ENCODE data around the gene LMBR1.
"Not testable (repeated sequence)": the region's sequence is repeated elsewhere in the genome, so short reads cannot be mapped to it uniquely, and the experiment has no call there.

The LMBR1 gene

DNA sequence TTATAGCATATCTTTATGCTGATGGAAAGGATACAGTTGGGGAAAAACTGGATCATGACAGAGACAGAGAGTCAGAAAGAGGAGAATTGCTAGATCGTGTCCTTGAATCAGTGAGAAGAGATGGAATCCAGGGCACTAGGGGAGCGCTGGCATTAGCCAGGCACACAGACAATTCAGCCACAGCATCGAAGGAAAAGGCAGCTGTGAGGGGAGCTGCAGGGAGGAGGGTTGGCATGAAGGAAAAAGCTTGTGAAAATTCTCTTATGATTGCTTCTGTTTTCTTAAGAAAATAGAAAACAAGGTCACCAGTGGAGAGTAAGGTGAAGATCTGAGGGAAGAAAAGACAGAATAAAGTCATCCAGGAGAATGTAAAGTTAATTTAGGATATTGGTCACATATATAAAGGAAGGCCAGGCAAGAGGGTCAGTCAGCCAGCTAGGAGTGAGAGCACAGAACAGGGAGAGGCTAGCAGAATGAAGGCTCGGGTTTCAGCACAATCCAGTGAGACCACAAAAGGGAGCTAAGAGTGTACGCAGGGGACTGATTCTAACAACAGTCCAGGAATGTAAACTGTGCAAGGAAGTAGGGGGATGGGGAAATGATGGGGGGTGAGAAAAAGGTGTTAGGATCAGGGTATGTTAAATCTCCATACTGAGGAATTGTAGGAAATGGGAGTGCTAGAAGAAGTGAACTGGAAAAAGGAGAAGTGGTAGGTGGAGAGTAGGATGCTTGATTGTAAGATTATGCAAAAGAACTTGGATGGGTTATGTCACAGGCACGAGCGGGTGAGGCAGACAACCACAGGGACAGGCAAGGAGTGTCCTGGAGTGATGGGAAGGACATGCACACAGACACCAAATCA is 140.4 kb downstream of the LMBR1 start:
- DNase-seq: no peak

DNA sequence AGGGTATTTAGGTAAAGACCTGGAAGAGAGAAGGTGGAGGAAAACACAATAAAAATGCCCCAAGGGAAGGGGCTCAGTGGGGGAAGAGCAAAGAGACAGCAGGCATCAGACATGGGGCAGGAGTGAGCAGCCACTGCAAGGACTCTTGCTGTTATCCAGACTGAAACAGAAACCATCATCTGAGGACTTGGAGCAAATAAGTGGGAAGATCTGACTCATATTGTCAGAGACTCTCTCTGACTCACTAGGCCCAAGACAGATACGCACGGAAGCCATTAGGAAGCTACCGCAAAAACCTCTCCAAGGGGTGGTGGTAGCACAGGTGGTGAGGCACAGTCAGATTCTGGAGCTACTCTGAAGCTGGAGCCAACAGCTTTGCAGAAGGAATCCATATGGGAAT is 141.7 kb downstream of the LMBR1 start:
- no peak for DNase-seq

DNA sequence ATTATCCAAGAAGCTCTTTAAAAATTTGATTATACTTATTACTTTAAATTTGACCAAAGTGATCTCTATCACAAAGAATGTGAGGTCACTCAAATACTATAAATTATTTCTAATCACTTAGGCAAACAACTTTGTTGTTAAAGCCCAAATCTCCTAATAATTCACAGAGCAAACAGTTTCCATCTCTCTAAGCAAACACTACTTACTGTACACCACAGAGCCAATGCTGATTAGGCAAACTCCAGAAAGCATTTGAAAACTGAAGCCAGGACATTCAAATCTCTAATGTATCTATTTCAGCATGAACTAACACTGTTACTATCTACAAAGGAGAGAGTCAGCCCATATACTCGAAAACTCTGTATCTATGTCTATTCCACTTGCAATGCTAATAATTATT is 145.3 kb downstream of the LMBR1 start:
- no peak for DNase-seq

DNA sequence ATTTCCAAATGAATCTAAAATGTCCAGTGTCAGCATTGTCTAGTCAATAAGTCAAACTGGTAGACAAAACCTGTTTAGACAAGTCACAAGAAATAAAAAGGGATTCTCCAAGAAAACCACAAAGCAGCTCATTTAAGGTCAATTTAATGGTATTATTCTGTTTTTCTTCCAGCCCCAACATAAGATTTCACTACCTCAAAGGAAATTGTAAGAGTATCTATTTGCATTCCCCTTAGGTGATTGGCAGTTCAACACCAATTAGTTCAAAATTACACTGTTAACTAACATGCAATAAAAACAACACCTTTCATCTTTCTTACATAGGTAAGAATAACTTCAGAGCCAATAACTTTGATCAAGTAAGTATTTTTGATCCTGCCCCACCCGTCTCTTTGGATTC is 146.1 kb downstream of the LMBR1 start:
- no peak for DNase-seq

DNA sequence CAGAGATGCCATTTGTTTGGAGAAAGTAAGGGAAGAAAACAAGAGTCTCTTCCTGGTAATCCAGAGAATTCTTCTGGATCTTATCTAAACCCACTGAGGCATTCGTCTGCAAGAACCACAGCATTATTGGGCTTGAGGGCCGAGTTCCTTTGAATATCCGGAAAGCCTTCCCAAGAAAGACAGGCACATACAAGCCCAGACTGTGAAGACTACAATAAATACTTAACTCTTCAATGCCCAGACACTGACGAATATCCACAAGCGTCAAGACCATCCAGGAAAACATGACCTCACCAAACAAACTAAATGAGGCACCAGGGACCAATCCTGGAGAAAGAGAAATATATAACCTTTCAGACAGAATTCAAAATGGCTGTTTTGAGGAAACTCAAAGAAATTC is 153.4 kb downstream of the LMBR1 start:
- DNase-seq: no peak

DNA sequence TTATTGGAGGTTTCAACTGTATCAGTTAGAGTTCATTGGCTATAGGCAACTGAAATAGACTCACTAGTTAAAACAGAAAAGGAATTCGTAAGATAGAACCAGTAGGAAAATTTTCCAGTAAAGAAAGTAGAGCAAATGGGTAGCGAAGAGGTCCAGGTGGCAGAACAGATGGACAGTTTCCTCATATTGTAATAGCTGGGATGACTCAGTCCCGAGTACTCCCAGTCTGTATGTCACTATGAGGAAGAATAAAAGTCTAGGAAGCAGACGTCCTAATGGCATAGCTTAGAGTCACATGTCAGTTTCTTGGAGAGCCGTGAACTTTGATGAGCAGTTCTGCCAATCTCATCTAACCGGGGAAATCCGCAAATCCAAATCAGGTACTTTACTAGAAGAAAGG is 157.1 kb downstream of the LMBR1 start:
- no peak for DNase-seq

DNA sequence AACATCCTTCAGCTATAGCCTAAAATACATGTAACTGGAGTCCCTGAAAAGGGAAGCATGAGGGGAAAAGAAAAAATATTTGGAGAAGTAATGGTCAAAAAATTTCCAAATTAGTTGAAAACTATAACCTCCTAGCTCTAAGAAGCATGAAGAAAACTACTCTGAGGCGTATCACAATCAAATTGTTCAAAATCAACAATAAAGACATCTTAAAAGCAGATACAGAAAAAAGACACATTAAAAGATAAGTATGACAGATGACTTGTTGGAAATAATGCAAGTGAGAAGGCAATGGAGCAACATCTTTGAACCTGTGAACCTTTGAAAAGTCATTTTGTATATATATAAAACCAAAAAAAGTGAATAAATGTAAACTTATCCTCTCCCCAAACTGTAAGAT is 159.3 kb downstream of the LMBR1 start:
- DNase-seq: no peak

DNA sequence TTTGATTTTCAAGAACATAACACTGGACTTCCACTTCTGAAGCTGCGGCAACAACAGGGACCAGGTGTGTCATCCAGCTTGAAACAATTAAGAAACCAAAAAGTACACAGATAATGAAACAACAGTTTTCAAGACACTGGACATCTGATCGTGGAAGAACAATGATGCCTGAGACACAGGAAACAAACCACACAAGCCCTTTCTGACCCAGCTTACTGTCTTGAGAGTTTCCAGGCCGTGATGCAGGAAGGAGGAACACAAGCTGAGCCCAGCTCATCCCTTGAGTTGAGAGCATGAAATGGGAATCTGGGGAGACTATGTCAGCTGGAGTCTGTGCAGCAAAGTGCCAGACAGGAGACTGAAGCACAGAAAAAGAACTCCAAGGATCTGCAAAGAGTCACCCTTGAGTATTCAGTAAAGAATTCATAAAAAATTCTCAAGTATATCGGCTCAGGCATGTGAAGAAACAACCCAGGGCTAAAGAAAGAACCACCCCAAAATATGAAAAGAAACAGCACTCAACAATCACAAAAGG is 160.8 kb downstream of the LMBR1 start:
- DNase-seq: no peak

DNA sequence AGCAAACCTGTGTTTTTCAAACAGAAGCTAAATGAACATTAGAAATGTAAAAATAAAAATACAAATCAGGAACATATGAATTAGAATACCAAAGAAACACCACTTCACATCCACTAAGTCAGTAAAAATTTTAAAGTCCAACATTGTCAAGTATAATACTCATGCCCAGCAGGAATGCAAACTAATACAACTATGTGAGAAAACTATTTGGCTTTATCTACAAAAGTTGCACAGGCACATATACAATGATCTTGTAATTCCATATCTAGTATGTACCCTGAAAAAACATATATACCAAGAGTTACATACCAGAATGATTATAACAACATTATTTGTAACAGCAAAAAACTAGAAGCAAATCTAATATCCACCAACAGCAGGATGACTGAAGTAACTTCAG is 161.3 kb downstream of the LMBR1 start:
- no peak for DNase-seq

DNA sequence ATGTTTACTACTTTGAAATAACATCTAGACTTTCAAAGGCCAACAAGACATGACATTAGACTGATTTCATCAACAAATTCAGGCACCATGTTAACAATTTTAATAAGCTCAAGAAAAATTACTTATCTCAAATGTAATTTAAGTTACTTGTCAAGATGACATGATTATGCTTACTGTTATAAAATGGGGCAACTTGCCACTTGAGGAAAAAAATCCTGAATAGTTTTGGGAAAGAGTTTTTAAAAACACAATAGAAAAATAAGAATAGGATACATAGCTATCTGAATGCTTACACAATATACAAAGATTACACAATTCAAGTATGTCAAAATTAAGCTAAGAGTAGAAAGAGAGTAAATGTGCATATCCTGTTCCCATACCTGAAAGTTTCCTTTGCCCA is 167.0 kb downstream of the LMBR1 start:
- no peak for DNase-seq

DNA sequence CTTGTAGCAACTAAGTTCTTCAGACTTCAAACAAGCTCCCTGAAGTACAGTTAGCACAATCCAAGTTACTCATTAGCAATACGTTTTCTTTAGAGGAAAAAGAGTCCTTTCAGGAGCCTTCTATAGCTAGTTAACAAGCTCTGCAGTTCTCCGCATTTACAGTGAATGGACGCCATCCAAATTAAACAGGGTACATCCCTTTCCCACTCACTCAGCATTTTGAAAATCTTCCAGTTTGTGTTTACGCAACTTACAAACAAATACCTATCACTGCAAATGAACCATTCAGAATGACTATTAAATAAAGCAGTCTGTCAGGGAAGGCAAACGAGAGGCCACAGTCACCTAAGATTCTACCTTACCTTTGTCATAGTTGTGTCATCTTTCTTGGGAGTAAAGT is 167.9 kb downstream of the LMBR1 start:
- no peak for DNase-seq

DNA sequence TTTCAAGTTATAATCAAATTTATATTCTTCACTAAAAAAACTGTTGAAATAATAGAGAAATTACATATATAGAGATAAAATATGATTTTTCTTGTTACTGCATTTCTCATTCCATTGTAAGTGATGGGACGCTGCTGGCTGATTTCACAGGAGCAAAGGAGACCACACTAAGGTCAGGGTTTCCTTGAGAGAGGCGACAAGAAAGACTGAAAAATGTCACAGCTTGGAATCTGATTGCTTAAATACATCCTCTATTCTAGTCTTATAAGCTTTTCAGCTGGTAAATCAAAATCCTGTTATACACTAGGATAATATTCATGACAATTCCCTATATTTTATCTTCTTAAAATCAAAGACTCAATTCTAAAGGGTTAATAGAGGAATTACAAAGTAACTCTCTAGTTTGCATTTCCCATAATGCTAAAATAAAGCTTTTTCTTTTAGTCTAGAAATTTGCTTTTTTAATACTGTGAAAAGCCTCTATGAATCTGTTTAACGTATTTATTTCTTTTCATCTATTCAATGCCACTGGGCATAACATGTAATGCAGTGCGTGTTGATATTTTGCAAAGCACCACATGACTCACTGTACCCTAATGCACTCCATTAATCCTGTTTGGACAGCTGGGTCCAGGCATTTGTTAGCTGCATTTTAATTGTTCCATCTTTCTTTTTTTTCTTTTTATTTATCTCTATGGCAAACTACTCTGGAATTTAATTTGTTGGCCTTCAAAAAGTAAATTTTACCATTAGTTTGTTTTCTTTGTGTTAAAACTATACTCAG is 170.7 kb downstream of the LMBR1 start:
- DNase-seq: no peak

DNA sequence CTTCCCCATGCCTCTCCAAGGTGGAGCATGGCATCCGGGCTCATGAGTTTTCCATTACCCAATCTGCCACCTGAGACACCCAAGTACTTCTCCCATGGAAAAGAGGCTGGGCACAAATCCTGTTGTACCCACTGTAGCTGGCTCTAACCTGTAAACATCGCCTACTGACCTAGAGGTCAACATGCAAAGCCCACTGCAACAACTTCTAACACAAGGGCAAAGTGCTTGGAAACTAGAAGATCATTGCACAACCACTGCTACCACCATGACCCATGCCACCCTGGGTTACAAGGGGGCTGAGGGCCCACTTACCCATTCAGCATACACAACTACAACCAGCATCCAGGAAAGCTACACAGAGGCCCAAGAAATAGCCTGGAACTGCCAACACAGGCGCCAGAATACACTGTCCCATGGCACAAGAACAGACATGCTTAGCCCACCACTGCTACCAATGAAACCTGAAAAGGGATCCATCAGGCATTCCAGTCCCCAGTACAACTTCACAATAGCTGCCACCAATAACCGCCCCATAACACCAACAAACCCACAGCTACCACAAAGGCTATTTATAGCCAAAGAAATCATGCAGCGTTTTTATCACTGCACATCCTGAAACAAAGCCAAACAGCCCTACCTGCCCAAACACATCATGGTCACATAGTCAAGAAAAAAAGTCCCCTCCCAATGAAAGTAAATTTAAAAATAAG is 189.1 kb downstream of the LMBR1 start:
- DNase-seq: no peak

DNA sequence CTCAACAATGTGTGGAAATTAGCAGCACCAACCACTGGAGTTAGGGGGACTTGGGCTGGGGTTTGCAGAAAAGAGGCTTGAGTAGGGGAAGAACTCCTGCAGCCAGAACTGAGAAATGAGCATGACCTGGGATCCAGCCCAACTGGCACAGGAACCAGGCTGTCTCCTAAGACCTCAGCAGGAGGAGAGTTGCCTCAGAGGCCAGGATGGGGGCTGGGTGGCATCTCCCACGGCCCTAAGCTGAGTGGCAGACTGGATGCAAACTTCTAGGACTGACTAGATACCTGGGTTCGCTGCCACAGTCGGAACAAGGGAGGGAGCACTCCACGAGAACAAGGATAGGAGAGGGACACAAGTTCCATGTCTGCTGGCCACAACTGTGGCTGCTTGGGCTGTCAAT is 189.8 kb downstream of the LMBR1 start:
- no peak for DNase-seq

DNA sequence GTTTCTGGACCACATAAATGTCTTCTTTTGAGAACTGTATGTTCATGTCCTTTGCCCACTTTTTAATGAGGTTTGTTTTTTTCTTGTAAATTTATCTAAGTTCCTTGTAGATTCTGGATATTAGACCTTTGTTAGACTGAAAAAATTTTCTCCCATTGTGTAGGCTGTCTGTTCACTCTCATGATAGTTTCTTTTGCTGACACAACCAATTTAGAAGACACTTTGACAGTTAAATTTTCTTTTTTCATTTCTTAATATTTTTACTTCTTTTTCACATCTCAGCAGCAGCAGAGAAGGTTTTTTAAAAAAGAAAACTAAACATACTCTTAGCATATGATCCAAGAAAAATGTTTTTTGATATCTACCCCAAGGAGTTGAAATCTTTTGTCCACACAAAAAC is 190.6 kb downstream of the LMBR1 start:
- no peak for DNase-seq

DNA sequence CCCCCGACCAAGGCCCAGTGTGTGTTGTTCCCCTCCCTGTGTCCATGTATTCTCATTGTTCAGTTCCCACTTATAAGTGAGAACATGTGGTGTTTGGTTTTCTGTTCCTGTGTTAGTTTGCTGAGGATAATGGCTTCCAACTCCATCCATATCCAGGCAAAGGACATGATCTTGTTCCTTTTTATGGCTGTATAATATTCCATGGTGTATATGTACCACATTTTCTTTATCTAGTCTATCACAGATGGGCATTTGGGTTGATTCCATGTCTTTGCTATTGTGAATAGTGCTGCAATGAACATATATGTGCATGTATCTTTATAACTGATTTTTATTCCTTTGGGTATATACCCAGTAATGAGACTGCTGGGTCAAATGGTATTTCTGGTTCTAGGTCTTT is 191.2 kb downstream of the LMBR1 start:
- DNase-seq: not testable (repeated sequence)

DNA sequence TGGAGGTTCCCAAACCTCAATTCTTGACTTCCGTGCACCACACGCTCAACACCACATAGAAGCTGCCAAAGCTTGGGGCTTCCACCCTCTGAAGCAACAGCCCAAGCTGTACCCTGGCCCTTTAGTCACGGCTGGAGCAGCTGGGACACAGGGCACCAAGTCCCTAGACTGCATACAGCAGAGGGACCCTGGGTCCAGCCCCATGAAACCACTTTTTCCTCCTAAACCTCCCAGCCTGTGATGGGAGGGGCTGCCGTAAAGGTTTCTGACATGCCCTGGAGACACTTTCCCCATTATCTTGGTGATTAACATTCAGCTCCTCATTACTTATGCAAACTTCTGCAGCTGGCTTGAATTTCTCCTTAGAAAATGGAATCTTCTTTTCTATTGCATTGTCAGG is 194.5 kb downstream of the LMBR1 start:
- DNase-seq: not testable (repeated sequence)

DNA sequence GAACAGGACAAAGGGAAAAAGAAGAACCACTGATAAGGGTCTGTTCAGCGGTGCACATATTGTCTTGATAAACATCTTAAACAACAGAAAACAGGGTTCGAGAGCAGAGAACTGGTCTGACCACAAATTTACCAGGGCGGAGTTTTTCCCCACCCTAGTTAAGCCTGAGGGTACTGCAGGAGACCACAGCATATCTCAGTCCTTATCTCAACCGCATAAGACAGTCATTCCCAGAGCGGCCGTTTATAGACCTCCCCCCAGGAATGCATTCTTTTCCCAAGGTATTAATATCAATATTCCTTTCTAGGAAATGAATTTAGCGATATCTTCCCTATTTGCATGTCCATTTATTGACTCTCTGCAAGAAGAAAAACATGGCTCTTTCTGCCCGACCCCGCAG is 195.7 kb downstream of the LMBR1 start:
- not testable (repeated sequence) for DNase-seq

DNA sequence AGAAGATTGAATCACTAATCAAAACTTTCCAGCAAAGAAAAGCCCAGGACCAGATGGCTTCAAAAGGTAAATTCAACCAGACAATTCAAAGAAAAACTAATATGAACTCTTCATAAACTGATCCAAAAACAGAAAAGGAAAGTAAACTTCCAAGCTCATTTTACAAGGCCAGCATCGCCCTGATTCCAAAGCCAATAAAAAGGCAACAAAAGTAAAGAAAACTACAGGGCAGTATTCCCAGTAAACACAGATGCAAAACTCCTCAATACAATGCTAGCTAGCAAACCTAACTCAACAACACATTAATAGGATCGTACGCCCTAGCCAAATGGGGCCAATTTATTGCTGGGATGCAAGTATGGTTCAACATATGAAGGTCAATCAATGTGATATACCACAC is 199.4 kb downstream of the LMBR1 start:
- DNase-seq: no peak

DNA sequence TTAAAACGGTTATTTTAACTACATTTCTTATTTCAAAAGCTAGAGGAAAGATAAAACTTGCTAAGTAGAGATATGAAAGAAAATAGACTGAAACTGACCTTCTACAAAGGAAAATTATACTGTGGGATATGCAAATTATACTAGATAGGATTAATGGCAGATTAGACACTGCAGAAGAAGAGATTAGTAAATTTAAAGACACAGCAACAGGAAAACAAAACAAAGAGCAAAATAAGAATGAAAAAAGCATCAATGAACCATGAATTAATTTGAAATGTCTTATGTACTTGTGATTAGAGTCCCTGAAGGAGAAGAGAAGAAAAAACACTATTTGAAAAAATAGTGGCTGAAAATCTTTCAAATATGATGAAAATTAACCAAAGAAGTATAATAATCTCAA is 200.1 kb downstream of the LMBR1 start:
- no peak for DNase-seq

DNA sequence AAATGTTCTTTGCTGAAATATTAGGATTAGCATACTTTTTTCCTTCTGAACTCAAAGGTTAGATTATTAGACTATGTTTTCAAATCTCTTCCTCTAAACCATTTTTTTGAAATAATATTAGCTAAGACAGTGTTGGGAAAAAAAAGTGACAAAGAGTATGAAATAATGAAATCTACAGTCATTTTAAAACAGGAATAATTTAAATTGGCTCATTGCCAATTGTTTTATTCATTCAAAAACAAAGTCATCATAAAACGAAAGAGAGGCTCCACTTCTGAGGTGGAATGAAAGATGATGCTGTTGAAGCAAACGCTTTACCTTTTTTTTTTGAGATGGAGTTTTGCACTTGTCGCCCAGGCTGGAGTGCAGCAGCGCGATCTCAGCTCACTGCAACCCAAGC is 201.2 kb downstream of the LMBR1 start:
- DNase-seq: no peak

DNA sequence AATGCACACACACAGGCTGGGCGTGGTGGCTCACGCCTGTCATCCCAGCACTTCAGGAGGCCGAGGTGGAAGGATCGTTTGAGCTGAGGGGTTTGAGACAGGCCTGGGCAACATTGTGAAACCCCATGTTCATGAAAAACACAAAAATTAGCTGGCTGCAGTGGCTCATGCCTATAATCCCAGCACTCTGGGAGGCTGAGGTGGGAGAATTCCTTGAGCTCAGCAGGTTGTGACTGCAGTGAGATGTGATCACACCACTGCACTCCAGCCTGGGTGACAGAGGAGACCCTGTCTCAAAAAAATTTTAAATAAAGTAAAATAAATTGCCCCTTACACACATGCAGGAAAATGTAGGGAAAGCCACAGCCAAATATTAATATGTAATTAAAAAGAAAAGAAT is 208.3 kb downstream of the LMBR1 start:
- no peak for DNase-seq

DNA sequence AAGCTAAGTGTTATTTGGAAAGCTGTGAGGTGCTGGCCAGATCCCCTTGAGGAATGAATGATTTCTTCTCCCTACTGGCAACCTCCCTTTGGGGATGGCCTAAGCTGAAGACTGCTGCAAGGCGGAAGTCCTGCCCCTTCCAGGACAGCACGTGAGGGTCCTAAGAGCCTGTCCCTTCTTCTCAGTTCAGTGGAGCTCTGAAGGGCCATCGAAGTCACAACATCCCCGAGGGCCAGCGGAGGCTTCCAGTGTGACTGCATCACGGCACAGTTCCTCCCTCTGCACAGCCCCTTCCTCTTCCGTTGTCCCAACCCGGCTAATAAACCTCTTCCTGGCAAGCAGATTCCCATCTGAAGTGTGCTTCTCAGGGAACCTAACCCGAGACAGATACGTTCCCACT is 208.7 kb downstream of the LMBR1 start:
- no peak for DNase-seq

DNA sequence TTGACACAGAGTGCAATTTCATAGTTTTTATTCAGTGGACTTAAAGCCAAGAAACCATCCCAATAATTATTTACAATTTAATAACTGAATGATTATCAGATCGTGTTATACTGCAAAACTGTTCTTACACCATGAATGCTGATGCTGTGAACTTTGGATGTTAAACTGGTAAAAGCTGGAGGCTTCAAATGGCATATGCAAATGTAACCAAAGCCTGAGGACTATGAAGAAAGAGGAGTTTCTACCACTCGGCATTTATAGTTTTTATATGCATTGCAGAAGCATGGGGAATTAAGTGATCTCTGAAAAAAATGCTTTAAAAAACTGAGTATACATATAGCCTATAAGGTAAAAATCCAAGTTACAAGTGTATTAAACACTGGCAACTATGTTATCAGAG is 210.1 kb downstream of the LMBR1 start:
- no peak for DNase-seq

Data from GDM1 (cell line).